Glomerular endothelial cell (primary cell): ENCODE data around the gene ABI2. TPM values are rescaled to one million over a fixed set of nuclear protein-coding genes. Genes with fewer than 3 reads are reported as not detected.
"Not testable (repeated sequence)": the region's sequence is repeated elsewhere in the genome, so short reads cannot be mapped to it uniquely, and the experiment has no call there.

Experiments used
- DNase-seq: peaks from one replicate; pipeline ENCODE4 v3.0.0-alpha.2; 2011; ENCODE audit warnings: low read depth, low spot score; ENCODE audit errors: extremely low read depth
- total RNA-seq: library from RNA; depleted of rRNA; stranded (reverse); fragments of >200 nt; gene quantifications from 2 replicates; pipeline ENCODE4 v1.2.3, GENCODE V29; 2015

ABI2 gene
- total RNA-seq, 1 donor from 2014 or later: 42.8 TPM

DNA sequence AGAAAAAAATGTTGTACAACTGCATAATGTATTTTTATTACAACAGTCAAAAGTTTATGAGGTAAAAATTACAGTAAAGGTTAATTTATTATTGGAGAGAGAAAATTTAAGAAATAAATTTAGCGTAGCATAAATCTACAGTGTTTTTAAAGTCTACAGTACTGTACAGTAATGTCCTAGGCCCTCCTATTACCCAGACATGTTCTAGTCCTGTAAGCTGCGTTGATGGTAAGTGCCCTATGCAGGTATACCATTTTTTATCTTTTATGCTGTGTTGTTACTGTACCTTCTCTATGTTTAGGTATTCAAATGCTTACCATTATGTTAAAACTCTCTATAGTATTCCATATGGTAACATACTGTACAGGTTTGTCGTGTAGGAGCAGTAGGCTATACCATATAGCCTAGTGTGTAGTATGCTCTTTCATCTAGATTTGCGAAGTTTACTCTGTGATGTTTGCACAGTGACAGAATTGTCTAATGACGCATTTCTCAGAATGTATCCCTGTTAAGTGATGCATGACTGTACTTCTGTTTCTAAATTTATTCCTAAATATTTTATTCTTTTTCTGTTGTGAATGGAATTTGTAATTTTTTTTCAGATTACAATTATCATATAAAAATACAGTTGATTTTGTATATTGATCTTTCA, 24.5 kb downstream of the ABI2 start:
- no peak for DNase-seq

DNA sequence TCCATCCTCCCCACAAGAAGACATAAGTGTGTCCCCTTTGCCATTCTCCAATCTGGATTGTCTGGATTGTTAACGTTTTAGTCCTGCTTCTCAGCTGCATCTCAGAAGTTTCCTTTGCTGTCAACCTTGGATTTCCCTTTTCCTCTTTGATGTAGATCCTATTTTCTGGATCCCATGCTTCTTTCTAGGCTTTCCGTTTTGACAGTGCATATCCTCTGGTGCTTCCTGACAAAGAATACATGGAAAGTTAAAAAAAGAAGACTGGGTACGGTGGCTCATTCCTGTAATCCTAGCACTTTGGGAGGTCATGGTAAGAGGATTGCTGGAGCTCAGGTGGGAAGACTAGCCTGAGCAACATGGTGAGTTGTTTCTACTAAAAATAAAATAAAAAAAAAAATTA, 26.8 kb downstream of the ABI2 start:
- DNase-seq: no peak

DNA sequence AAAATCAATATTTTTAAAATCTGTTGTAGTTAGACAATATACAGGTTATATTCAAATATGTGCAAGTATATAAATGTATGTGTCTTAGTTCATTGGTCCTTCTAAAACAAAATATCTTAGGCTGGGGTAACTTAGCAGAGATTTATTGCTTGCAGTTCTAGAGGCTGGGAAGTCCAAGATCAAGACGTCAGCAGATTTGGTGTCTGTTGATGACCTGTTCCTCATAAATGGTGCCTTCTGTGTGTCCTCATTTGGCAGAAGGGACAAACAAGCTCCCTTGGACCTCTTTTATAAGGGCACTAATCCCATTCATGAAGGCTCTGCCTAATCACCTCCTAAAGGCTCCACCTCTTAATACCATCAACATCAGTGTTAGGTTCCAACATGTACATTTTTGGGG, 31.3 kb downstream of the ABI2 start:
- DNase-seq: no peak

DNA sequence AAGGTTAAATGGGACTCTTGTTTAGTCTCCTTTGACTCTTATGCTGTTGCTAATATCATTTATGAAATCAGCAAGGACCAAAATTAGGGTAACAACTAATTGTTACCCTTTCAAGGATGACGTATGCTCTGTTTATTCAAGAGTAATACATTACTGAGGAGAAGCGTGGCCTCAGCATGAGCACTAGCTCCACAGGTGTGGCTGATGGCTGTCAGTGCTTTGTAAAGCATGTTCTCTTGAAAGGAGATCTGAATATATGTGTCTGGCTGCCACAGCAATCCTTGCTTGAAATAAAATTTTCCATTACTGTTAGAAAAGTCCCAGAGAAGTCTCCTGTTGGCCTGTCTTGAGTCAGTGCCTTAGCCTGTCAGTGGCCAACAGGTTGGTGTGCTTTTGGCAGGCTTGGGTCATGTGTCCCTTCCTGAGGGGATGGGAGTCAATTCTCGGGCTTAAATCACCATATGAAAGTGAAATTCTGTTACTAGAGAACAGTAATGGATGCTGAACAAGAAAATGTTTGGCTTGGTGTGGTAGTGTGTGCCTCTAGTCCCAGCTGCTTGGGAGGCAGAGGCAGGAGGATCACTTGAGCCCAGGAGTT, 32.7 kb downstream of the ABI2 start:
- no peak for DNase-seq

DNA sequence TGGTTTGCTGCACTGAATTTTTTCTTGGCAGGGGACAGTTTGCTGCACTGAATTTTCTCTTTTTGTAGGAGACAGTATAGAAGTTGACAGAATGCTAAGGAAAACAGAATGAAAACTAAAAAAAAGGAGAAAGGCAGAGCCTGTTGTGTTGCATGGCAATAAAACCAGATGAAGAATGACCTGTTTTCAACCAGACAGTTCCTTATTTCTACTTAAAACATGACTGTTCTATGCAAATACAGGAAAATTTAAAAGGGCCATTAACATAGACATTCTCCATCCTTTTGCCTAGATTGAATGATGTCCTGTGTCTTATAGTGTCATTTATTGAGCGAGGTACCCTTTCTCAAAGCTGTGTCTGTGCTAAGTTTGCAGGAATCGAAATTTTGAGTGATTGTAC, 33.3 kb downstream of the ABI2 start:
- no peak for DNase-seq

DNA sequence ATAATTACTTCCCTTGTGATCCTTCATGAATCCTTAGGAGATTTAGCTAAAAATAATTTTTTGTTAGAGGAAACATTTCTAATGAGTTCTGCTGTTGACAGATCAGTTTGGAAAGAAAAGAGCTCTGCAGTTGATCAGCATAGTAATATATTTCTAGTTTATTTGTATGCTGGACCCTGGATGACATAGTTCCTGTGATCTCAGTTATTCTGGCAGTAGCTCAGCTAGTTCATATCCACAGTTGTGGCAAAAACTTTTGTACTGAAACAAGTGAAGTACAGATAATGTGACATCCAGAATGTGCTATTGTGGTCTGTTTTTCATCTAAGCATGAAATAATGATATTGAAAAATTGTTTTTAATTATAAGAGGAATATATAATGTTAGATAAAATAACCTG, 33.7 kb downstream of the ABI2 start:
- no peak for DNase-seq

DNA sequence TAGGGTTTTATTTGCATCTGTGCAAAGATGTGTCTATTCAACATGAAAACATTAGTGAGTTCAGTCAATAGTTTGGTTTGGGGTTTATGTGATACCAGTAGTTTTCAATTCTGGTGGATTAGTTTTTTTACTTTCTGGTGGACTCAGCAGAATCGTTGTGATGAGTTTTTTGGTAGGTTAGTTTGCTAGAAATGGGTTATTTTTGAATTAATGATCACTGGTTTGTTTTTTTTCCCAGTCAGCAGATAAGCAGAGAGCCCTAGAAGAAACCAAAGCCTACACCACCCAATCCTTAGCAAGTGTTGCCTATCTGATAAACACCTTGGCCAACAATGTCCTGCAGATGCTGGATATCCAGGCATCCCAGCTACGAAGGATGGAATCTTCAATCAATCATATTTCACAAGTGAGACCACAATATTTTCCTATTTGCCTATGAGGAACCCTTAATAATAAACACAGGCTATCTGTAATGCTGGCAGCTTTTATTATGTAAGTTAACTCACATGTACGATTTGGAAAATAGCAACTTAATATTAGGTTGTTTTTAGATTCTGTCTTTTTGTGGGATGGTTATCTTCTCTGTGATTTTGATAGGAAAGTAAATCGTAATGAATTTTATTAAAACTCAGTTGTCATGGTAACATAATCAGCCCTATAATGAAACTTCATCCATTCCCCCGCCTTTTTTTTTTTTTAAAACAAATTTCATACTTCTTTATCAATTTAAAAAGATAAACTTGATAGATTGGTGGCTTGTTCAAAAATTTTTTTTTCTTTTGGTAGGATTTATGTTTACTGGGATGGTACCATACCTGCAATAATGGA, 38.7 kb downstream of the ABI2 start:
- DNase-seq: no peak

DNA sequence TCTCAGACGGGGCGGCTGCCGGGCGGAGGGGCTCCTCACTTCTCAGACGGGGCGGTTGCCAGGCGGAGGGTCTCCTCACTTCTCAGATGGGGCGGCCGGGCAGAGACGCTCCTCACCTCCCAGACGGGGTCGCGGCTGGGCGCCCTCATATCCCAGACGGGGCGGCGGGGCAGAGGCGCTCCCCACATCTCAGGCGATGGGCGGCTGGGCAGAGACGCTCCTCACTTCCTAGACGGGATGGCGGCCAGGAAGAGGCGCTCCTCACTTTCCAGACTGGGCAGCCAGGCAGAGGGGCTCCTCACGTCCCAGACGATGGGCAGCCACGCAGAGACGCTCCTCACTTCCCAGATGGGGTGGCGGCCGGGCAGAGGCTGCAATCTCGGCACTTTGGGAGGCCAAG, 44.5 kb downstream of the ABI2 start:
- DNase-seq: not testable (repeated sequence)

DNA sequence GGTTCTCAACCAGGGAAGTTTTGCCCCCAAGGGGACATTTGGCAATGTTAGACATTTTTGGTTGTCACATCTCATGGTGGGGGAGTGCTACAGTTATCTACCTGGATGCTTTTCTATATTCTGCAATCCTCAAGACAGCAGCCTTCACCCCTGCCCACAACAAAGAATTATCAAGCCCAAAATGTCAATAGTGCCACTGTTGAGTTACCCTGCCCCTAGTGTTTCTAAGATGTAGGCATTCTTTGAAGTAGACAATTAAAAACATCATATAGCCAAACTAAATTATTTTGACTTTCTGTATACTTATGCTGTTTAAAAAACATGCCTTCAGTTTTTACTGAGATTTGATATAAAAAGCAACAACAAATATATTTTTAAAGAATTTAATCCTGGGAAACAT, 48.0 kb downstream of the ABI2 start:
- DNase-seq: no peak

DNA sequence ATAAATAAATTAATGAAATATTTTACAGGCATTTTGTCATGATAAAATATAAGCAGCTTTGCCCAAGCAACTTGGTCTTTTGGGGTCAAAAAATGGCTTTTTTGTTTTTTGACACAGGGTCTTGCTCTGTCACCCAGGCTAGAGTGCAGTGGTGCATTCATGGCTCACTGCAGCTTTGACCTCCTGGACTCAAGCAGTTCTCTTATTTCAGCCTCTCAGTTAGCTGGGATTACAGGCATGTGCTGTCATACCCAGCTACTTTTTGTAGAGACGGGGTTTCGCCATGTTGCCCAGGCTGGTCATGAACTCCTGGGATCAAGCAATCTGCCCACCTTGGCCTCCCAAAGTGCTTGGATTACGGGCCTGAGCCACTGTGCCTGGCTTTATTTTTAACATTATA, 51.0 kb downstream of the ABI2 start:
- DNase-seq: no peak

DNA sequence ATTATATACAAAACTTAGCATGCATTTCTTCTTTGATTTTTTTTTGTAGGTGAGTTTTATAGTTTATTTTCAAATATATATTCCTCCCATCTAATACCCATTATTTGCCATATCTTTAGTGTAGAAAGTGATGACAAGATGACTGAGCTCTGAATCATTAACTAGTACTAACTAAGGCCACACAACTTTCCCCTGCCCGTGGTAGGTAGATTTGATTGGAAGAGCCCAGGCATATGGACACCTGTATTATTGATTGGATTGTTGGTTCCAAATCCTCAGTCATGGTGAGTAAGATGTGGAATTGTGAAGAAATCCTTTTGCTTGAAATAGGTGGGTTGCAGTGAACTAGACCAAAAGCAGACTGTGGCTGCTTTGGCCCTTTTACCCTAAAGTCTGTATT, 54.8 kb downstream of the ABI2 start:
- DNase-seq: no peak

DNA sequence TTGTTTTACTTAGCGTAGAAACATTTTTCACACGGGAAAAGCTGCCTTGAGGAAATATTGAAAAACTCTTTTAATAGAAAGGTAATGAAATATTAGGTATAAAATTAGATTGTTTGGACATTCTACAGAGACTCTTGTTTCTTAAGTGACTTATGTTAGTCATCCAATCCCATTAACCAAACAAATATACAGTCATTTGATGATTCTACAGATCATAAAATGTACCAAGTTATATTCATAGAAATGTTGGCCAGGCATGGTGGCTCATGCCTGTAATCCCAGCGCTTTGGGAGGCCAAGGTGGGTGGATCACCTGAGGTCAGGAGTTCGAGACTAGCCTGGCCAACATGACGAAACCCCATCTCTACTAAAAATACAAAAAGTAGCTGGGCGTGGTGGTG, 60.0 kb downstream of the ABI2 start:
- DNase-seq: not testable (repeated sequence)

DNA sequence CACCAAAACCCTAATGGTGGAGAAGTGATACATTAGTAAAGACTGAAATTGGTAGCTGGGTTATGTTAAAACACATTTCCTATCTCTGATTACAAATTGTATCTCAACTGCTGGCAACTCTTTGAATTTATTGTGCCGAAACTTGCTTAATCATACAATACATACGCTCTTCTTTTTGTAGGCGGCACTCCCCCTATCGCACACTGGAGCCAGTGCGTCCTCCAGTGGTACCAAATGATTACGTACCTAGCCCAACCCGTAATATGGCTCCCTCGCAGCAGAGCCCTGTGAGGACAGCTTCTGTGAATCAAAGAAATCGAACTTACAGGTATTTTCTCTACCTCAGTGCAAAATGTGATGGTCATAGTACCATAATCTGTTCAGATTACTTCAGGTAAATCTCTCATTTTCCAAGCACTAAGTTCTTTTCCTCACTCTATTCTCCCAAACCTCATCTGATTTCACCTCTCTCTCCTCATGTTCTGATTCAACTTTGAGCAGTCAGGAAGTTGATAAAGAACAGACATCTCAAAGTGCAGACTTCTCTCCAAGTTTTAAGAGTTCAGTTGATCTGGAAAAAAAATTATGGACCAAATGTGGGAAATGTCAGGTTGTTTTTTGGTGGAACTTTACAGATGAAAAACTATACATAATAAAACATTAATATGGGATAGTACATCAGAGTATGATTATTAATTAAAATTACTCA, 66.5 kb downstream of the ABI2 start:
- no peak for DNase-seq

DNA sequence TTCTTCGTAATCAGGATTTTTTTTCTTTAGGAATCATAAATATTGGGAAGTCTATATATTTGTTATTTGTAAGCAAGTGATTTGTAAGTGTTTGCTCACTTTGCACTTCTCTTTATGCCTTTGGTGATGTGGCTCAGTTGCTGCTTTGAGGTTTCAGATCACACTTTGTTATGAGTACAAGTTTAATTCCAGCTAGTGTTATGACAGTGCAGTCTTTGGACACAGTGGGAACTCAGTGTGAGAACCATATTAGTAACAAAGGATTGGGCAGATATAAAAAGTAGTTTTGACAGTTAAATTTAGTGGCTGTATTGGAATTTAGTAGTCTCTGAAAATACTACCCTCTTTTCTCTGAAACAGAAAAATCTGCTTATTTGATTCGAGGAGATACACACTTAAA, 67.7 kb downstream of the ABI2 start:
- no peak for DNase-seq

DNA sequence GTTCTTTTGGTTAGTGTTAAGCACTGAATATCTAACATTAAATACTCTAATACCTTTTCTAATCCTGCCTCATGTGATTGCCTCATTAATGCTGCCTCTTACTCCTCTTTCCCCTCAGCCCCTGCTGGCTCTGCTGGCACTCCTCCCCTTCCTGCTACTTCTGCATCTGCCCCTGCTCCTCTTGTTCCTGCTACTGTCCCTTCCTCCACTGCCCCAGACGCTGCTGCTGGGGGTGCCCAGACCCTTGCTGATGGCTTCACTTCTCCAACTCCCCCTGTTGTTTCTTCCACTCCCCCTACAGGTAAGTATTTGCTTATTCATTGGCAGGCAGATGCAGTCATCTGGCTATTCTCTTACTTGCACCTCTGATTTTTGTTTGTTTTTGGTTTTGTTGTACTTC, 68.5 kb downstream of the ABI2 start:
- no peak for DNase-seq

DNA sequence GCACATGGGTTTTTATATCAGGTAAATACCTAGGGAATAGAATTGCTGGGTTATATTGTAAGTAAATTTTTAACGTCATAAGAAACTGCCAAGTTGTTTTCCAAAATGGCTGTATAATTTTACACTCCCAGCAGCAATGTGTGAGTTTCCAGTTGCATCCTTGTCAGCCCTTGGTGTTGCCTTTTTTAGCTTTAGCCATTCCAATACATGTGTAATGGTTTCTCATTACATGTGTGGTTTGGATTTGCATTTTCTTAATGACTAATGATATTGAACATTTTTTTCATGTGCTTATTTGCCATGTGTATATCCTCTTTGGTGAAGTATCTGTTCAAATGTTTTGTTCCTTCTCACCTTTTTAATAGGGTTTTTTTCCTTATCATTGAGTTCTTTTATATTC, 70.8 kb downstream of the ABI2 start:
- DNase-seq: no peak

DNA sequence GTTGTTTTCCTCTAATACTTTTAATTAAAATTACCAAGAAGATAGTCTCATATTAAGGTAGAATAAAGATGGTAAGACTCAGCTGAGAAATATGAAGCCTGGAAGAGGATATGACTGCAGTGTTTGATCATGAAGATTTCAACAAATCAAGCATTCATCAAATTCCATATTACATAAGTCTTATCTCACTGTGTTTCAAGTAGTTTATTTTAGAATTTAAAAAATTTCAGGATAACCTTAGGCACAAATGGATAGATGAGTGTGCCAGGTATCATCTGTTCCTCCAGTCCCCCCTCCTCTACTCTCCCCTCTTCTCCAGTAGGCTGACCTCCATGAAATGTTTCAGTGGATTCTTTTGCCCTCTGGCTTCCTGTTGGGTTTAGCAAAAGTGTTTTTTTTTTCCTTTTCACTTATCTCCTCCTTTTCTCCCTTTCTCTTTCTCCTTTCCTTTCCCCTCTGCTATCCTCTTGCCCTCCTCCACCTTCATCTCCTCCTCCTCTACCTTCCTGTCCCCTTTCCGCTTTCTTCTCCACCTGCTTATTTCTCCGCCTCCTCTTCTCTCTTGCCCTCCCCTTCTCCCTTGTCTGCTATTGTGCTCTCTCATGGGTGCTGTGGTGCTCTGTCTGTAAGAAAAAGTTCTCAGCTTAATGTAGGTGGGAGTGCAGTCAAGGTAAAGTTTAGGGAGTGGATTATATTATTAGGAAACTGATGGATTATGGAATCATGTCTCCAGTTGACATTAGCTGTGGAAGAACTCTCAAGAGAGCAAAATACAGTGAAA, 72.8 kb downstream of the ABI2 start:
- DNase-seq: no peak

DNA sequence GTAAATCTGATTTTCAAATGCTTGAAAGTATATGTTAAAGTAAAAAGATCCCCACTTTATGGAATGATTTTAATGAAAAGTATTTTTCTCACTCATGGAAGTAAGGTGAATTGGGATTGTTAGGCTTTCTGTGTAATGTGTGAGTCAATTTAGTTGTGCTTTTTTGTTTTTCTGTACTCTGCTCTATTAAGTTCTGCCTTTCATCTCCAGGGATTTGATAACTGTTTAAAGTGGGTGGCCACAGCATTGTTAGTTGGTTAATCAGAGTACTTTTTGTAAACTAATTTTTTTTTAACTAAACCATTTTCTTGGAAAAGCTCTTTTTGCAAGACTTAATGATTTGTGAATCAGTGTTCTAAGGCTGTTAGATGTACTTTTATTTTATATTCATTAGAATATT, 76.8 kb downstream of the ABI2 start:
- DNase-seq: no peak

DNA sequence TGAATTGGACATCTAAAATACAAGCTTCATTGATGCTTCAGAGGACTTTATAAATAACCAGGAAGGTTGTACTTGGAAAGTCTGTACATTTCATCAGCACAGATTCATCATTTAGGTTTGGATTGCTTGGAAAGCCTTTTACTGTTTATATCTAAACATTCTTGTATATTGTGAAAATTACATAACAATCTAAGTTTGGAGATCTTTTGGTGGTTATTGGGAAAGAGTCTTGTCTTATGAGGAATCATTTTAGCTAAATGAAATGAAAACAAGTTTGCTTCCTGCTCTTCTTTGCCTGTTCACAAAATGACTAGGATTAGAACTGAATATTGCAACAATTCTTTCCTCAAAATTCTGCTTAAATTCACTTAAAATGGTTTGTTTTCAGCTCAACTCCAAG, 79.3 kb downstream of the ABI2 start:
- no peak for DNase-seq

DNA sequence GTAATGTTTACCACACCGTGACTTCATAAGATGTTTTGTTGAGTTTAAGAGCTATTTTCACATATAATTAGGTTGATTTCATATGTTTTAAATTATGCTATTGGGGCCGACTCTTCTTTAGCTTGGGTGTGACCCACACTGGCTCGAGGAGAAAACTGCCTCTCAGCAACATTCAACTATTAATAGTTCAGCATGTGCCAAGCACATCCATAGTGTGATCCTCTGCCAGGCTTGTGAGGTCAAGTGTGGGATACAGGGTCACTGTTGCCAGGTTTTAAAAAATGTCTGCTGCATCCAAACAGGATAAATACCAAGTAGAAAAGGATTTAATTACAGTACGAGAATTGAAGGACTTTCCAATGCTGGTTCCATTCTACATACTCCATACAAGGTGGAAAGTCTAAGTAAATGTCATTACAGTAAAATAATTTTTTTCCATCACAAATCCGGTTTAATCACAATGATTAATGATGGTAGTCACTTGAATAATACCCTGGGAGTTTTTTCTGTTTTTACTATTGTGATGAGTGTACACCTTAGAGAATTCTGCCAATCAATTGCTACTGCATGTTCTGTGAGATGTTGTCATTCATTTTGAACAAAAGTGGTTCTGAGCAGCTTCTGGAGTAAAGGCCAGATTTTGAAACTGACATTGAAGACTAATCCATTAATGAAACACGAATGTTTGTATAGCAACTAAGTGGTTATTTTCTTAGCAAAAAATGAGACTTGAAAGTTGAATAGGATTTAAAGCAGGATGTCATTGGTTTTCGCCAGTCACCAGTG, 84.5 kb downstream of the ABI2 start:
- no peak for DNase-seq
